ENCODE results near the gene SLC12A7. TPM values are rescaled to one million over a fixed set of nuclear protein-coding genes. Genes with fewer than 3 reads are reported as not detected.
"Not testable (repeated sequence)": the region's sequence is repeated elsewhere in the genome, so short reads cannot be mapped to it uniquely, and the experiment has no call there.

SLC12A7 gene
- total and polyA plus RNA-seq, 11 donors, result 66.3 to 159 (median 128) TPM

- WGBS, 4 donors, result 79 to 91% (median 86%) methylated on average over 11 of the region's 11 CpGs
- peaks cover 5 to 93% (median 71%) of the 10 kb centered on the region in 9 donors for H3K36me3 ChIP-seq
- intact Hi-C loops (cut with DNase I), result loop anchor here in 1 of 10 donors (5.0 kb wide), 1 partner anchor 39 kb away; no protein-coding TSS in a partner anchor
- TF ChIP-seq POLR2A (IDR thresholded peaks at IDR 0.05), result no peak
- TF ChIP-seq, protein P1, sequence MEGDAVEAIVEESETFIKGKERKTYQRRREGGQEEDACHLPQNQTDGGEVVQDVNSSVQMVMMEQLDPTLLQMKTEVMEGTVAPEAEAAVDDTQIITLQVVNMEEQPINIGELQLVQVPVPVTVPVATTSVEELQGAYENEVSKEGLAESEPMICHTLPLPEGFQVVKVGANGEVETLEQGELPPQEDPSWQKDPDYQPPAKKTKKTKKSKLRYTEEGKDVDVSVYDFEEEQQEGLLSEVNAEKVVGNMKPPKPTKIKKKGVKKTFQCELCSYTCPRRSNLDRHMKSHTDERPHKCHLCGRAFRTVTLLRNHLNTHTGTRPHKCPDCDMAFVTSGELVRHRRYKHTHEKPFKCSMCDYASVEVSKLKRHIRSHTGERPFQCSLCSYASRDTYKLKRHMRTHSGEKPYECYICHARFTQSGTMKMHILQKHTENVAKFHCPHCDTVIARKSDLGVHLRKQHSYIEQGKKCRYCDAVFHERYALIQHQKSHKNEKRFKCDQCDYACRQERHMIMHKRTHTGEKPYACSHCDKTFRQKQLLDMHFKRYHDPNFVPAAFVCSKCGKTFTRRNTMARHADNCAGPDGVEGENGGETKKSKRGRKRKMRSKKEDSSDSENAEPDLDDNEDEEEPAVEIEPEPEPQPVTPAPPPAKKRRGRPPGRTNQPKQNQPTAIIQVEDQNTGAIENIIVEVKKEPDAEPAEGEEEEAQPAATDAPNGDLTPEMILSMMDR (IDR thresholded peaks at IDR 0.05), result no peak
- H3K27me3 ChIP-seq, result no peaks in the 10 kb centered on the region
- no peak for ATAC-seq
- H3K4me1 ChIP-seq, result peaks cover 0 to 24% (median 21%) of the 10 kb centered on the region in 12 donors
- DNase-seq, result no peak
- H3K27ac ChIP-seq, result no peak overlapping the region
- H3K9me3 ChIP-seq, result no peaks in the 10 kb centered on the region
- H3K4me3 ChIP-seq, result no peak overlapping the region
These were observed 25.7 kb downstream of the SLC12A7 start for GRCh38 chr5:1086137-1086536.

DNA sequence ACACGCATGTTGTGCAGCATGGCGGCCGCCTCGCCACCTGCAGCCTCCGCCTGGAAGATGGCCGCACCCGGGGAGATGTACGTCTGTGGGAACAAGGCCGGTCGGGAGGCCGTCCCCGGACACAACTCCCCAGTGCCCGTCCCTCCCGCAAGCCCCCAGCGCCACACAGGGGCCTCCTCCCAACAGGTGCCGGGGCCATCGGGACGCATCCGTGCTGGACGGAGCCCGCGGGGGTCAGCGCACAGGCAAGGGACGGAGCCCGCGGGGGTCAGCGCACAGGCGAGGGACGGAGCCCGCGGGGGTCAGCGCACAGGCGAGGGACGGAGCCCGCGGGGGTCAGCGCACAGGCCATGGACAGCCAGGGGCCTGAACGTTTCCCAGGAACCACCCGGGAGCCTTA is 26.5 kb downstream of the SLC12A7 start:
- H3K9me3 ChIP-seq, result no peaks in the 10 kb centered on the region
- ATAC-seq, result no peak
- no peak overlapping the region for H3K27ac ChIP-seq
- no peaks in the 10 kb centered on the region for H3K27me3 ChIP-seq
- WGBS, 4 donors, result 93 to 98% (median 97%) methylated on average over 28 to 39 of the region's 39 CpGs
- no peak overlapping the region for H3K4me3 ChIP-seq
- no peak for DNase-seq
- H3K36me3 ChIP-seq, result peaks cover 5 to 93% (median 75%) of the 10 kb centered on the region in 9 donors
- H3K4me1 ChIP-seq, result peaks cover 0 to 20% (median 14%) of the 10 kb centered on the region in 12 donors
- intact Hi-C loops (cut with DNase I), result loop anchor here in 1 of 10 donors (5.0 kb wide), 1 partner anchor 38 kb away; no protein-coding TSS in a partner anchor
- TF ChIP-seq POLR2A (IDR thresholded peaks at IDR 0.05), result no peak
- TF ChIP-seq, protein P1 (IDR thresholded peaks at IDR 0.05), result no peak

DNA sequence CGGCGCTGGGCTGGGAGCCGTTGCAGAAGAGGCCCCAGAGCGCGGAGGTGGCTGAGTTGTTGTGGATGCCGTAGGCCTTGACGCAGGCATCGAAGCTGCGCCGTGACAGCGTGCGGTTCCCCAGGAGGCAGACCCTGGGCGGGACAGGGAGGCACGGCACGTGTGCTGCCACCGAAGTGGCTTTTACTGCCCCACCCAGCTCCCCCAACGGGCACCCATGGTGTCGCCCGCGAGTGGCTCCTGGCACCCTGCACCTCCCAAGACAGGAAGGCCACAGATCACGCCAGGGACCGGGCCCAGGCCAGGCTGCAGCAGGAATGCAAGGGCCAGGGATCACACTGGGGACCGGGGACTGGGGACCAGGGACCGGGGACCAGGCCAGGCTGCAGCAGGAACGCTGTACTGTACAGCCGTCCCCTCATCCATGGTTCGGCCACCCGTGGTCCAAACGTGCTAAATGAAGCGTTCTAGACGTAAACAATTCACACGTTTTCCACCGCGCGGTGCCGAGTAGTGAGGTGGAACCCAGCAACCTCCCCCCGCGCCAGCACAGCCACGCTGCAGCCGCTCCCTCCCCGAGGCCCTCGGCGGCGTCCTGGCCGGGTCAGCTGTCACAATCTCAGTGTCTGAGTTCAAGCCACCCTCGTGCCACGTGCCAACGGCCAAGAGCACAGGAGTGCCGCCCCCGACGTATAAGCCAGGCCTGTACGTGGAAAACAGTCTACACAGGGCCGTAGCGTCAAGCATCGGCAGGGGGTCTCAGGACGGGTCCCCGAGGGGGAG is 27.8 kb downstream of the SLC12A7 start:
- DNase-seq (no peak), ATAC-seq (no peak)
- Histone ChIP-seq H3K9me3 (no peaks in the 10 kb centered on the region), H3K4me1 (peaks cover 0 to 8% (median under 1%) of the 10 kb centered on the region in 12 donors), H3K4me3 (no peak overlapping the region), H3K36me3 (peaks cover 5 to 93% (median 86%) of the 10 kb centered on the region in 9 donors), H3K27me3 (no peaks in the 10 kb centered on the region), H3K27ac (peak overlapping the region in 2 of 12 donors; percentile 6 to 52)
- intact Hi-C loops (cut with DNase I), result no loop called here
- 93 to 96% (median 95%) methylated on average over 43 to 57 of the region's 57 CpGs for WGBS, 4 donors
- TF ChIP-seq, protein P1 (IDR thresholded peaks at IDR 0.05), result no peak
- TF ChIP-seq POLR2A (IDR thresholded peaks at IDR 0.05), result no peak

GRCh38 chr5:1083026-1083425 is 28.8 kb downstream of the SLC12A7 start:
- WGBS, 4 donors, result 66 to 81% (median 75%) methylated on average over 12 to 15 of the region's 15 CpGs
- intact Hi-C loops (cut with DNase I); DNase-seq; H3K27me3 ChIP-seq; ATAC-seq; H3K4me3 ChIP-seq; H3K4me1 ChIP-seq; H3K9me3 ChIP-seq: not testable (repeated sequence)
- peak overlapping the region in 1 of 12 donors; percentile 52 for H3K27ac ChIP-seq
- peaks cover 5 to 91% (median 86%) of the 10 kb centered on the region in 9 donors for H3K36me3 ChIP-seq

Measured in heart left ventricle (tissue), 16 donors.